Activated CD8-positive, alpha-beta memory T cell treated with anti-CD3 and anti-CD28 coated beads for 1 hour (primary cell): ENCODE measurements around the gene MRI1.

ENCODE experiments used
- DNase-seq, 2 donors: peaks; one replicate each; pipeline ENCODE4 v3.0.0-alpha.2; 2020; ENCODE audit warnings: low read depth in 1 of 2; ENCODE audit errors: extremely low read depth in 1 of 2

MRI1 gene

DNA sequence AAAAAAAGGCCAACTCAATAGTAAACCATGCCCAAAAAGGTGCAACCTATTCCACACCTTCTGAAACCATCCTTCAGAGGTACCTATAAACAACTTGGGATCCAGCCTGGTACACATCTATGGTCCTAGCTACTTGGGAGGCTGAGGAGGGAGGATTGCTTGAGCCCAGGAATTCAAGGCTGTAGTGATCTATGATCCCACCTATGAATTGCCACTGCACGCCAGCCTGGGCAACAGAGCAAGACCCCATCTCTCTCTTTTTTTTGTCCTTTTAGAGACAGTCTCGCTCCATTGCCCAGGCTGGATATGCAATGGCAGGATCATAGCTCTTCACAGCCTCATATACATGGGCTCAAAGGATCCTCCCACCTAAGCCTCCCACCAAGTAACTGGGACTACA is 57.0 kb downstream of the MRI1 start:
- no peak for DNase-seq

DNA sequence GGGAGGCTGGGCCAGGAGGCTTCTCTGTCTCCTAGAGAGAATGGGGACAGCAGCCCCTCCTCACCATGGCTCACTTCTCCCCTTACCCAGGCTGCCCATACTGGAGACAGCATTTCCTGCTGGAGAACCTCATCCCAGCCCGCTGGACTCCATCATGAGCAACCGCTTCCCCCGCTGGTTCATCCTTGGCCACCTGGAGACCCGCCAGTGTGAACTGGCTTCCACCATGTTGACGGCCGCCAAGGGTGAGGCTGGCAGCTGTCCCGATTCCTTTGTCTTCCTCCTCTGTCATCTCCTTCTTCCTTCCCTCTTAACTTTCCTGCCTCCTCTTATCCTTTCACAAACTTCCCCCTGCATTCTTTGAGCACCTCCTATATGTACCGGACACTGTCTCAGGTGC is 58.9 kb downstream of the MRI1 start:
- no peak for DNase-seq
